ENCODE measurements around the gene NKX1-2.

- TF ChIP-seq CTCF (IDR thresholded peaks at IDR 0.05; ENCODE audit: low read length), result no peak
- TF ChIP-seq EZH2 (IDR thresholded peaks at IDR 0.05; ENCODE audit: borderline replicate concordance, low read length), result no peak
Measured at GRCh38 chr10:124448696-124449169, 1.1 kb downstream of the NKX1-2 start.

Data from OCI-LY1 (cell line).